Tibial nerve (tissue), 4 donors: ENCODE data around the gene HMG20B.

Source experiments
- EP300 ChIP-seq, 2 donors: sonication (generic); formaldehyde crosslinking; IDR thresholded peaks; one replicate each; pipeline ENCODE4 v1.6.1; 2017; ENCODE audit warnings: antibody characterized with exemption in 2 of 2, mild to moderate bottlenecking in 1 of 2
- POLR2A ChIP-seq, 2 donors: fragments of 450-650 bp; IDR thresholded peaks; one replicate each; pipeline ENCODE4 v1.6.1; 2017; ENCODE audit warnings: antibody characterized with exemption in 2 of 2, mild to moderate bottlenecking in 2 of 2, moderate library complexity in 2 of 2
- TF ChIP-seq, protein P1 (sequence below), 5 experiments: fragments of 200-600 bp in 3 of 5; fragments of 450-650 bp in 2 of 5; sonication (generic) in 3 of 5; IDR thresholded peaks; one replicate each; pipeline ENCODE4 v1.5.1; 2016 to 2019; ENCODE audit warnings: antibody characterized with exemption in 5 of 5, mild to moderate bottlenecking in 3 of 5, moderate library complexity in 2 of 5

DNA sequence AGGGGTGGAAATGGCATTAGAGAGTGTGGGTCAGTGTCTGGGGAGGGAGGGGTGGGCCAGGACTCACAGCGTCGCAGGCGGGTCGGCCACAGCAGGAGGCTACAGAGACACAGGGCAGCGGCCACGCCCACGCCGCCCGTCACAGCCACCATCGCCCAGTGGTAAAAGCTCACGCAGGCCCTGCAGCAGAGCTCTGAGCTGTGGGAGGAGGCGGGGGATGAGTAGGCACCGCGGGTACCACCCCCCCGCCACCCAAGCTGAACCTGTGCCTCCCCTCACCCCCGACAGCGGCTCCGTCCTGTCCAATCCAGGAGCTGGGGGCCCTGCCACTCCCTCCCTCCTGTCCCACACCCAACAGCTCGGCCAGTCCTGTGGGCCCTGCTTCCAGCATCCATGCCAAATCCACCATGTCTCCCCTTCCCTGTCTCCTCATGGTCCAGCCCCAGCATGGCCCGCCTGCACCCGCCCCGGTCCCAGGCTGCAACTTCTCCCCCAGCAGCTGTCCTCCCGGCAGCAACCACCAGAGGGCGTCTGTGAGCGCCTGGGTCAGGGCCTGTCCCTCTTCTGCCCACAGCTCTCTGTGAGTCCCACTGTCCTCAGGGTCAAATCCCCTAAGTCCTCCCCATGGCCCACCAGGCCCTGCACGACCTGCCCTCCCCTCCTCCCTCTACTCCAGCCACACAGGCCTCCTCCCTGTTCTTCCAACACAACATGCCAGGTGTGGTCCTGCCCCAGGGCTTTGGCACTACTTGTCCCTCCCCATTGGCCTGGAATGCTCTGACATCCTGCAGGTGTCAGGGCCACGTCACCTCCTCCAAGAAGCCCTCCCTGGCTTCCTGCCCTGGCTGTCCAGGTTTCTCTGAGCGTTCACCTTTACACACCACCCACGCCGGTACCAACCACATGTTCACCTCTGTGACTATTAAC, 27.7 kb upstream of the HMG20B start:
- TF ChIP-seq, protein P1, sequence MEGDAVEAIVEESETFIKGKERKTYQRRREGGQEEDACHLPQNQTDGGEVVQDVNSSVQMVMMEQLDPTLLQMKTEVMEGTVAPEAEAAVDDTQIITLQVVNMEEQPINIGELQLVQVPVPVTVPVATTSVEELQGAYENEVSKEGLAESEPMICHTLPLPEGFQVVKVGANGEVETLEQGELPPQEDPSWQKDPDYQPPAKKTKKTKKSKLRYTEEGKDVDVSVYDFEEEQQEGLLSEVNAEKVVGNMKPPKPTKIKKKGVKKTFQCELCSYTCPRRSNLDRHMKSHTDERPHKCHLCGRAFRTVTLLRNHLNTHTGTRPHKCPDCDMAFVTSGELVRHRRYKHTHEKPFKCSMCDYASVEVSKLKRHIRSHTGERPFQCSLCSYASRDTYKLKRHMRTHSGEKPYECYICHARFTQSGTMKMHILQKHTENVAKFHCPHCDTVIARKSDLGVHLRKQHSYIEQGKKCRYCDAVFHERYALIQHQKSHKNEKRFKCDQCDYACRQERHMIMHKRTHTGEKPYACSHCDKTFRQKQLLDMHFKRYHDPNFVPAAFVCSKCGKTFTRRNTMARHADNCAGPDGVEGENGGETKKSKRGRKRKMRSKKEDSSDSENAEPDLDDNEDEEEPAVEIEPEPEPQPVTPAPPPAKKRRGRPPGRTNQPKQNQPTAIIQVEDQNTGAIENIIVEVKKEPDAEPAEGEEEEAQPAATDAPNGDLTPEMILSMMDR (IDR thresholded peaks at IDR 0.05): peak; percentile 91 to 96 (median 94)
- no peak for TF ChIP-seq EP300 (IDR thresholded peaks at IDR 0.05)
- no peak for TF ChIP-seq POLR2A (IDR thresholded peaks at IDR 0.05)
